Measurements from ENCODE around the gene PTTG1. TPM values are rescaled to one million over a fixed set of nuclear protein-coding genes. Genes with fewer than 3 reads are reported as not detected.

Gene PTTG1
- total and polyA plus RNA-seq, 9 of the 15 experiments (the other 6 are each of a cell fraction or from before 2014, with no cell fraction given): 193 to 1,088 (median 349) TPM

- TF ChIP-seq ZNF592 (IDR thresholded peaks at IDR 0.05) (no peak), AFF4 (CRISPR knock-in tag; IDR thresholded peaks at IDR 0.05) (peak; percentile 78; the same call in 1 of the 2 replicates), ZBTB11 (CRISPR knock-in tag; IDR thresholded peaks at IDR 0.05) (no peak), TEAD1 (CRISPR knock-in tag; IDR thresholded peaks at IDR 0.05) (no peak), PHB2 (IDR thresholded peaks at IDR 0.05; ENCODE audit: low read depth) (no peak), POLR2B (IDR thresholded peaks at IDR 0.05; ENCODE audit: low read depth, partially characterized antibody) (peak; percentile 87), PHF8 (IDR thresholded peaks at IDR 0.05; ENCODE audit: borderline replicate concordance, low read length) (peak; percentile 71; the same call in 1 of the 2 replicates), KHSRP (IDR thresholded peaks at IDR 0.05) (no peak), CCNT2 (IDR thresholded peaks at IDR 0.05; ENCODE audit: borderline replicate concordance, extremely low read depth, insufficient read length, low read depth, low read length) (no peak), MCM2 (IDR thresholded peaks at IDR 0.05; ENCODE audit: low read depth) (no peak), KLF13 (tag; IDR thresholded peaks at IDR 0.05; ENCODE audit: borderline replicate concordance, low read depth) (no peak), MNT (conservative IDR thresholded peaks at IDR 0.05) (peak; percentile 61 to 77)
Observed at GRCh38 chr5:160421625-160422258, at the start of gene PTTG1 (continued).

Data from K562 (cell line).